ENCODE results near the gene ZCCHC17.

- TF ChIP-seq CTCF (IDR thresholded peaks at IDR 0.05) (no peak), POLR2A (IDR thresholded peaks at IDR 0.05) (no peak)
Observed at GRCh38 chr1:31327381-31327780, 30.5 kb downstream of the ZCCHC17 start.
